Mammary epithelial cell (primary cell): ENCODE data around the gene RNF212.

Experiments
- EZH2 ChIP-seq: IDR thresholded peaks from 2 replicates; pipeline ENCODE4 v1.6.1; 2012; ENCODE audit warnings: low read length, inconsistent platforms, borderline replicate concordance
- TF ChIP-seq, protein P1 (sequence below), 2 donors: IDR thresholded peaks in 1 of 2; conservative IDR thresholded peaks in 1 of 2; 2 replicates each; pipeline ENCODE4 v1.5.1; 2011 to 2012; ENCODE audit warnings: inconsistent platforms in 2 of 2, low read length in 2 of 2, mild to moderate bottlenecking in 2 of 2, control low read depth in 1 of 2, low read depth in 1 of 2; ENCODE audit not compliant: insufficient read depth in 1 of 2; ENCODE audit errors: extremely low read depth in 1 of 2

DNA sequence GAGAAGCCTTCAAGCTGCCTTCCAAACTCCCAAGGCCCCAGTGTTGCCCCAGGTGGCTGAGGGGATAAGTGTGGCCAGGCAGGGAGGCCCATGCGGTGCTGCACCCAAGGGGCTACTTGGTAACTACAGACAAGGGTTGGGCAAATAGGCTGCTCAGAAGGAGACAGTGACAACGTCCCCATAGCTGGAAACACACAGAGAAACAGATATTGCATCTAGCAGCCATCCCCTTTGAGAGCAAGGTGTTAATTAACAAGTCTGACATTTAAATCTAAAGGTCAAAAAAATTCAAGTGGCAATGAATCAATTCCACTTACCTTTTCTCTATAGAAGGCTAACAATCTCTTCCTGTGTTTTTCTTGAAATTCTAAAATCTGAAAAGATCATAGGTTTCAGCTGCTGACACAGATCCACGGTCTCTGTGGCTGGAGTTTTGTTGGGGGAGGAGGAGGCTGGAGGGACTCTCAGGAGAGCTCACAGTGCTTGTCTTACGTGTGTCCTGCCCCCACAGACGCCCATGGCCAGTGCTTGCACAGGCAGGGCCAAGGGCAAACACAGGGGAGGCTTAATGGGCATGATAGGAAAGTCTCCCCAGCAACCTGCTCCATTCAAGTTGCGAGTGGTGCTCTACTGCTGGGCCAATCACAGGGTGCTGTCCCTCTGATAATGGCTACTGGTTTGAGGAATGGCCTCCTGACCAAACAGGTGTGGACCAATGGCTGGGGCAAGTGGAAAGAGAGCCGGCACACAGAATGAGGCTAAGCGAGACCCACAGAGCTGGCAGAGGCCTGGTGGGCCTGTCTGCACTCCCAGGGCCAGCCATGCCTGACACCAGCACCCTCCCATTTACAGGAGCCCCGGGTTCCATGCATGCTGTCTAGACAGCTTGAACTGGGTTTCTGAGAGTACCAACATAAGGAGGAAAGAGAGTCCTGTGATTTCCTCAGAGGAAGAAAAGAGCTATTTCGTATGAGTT, 22.6 kb downstream of the RNF212 start:
- TF ChIP-seq, protein P1, sequence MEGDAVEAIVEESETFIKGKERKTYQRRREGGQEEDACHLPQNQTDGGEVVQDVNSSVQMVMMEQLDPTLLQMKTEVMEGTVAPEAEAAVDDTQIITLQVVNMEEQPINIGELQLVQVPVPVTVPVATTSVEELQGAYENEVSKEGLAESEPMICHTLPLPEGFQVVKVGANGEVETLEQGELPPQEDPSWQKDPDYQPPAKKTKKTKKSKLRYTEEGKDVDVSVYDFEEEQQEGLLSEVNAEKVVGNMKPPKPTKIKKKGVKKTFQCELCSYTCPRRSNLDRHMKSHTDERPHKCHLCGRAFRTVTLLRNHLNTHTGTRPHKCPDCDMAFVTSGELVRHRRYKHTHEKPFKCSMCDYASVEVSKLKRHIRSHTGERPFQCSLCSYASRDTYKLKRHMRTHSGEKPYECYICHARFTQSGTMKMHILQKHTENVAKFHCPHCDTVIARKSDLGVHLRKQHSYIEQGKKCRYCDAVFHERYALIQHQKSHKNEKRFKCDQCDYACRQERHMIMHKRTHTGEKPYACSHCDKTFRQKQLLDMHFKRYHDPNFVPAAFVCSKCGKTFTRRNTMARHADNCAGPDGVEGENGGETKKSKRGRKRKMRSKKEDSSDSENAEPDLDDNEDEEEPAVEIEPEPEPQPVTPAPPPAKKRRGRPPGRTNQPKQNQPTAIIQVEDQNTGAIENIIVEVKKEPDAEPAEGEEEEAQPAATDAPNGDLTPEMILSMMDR (conservative IDR thresholded peaks at IDR 0.05 in 1 of 2, IDR thresholded peaks at IDR 0.05 in 1 of 2; ENCODE audit: extremely low read depth in 1 of 2, insufficient read depth in 1 of 2, low read depth in 1 of 2, low read length in 2 of 2): no peak
- TF ChIP-seq EZH2: no peak
